Activated CD4-positive, alpha-beta T cell treated with anti-CD3 and anti-CD28 coated beads, Interleukin-2, Interleukin-4, amounts not matched to agents 100 ng/mL and 50 ng/mL, durations not matched to agents 16 hours and 8 hours (primary cell): ENCODE data around the gene HPN.

Experiments used
- DNase-seq: peaks from one replicate; pipeline ENCODE4 v3.0.0-alpha.2; 2020; ENCODE audit warnings: low spot score

The HPN gene

DNA sequence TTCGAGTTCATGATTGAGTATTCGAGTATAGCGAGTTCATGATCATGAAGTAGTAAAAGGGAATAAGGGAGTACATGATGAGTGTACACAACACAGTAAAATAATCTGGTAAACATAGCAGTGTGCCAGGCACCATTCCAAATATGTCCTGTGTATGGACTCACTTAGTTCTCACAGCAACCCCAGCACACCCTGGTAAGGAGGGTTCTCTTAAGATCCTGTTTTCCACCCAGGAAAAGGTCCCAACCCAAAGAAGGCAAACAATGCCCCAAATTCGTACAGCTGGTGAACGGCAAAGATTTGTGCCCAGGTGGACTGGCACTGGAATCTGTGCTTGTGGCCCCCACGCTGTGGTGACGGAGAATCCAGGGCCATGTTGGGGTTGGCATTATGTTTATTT, 21.4 kb downstream of the HPN start:
- no peak for DNase-seq

DNA sequence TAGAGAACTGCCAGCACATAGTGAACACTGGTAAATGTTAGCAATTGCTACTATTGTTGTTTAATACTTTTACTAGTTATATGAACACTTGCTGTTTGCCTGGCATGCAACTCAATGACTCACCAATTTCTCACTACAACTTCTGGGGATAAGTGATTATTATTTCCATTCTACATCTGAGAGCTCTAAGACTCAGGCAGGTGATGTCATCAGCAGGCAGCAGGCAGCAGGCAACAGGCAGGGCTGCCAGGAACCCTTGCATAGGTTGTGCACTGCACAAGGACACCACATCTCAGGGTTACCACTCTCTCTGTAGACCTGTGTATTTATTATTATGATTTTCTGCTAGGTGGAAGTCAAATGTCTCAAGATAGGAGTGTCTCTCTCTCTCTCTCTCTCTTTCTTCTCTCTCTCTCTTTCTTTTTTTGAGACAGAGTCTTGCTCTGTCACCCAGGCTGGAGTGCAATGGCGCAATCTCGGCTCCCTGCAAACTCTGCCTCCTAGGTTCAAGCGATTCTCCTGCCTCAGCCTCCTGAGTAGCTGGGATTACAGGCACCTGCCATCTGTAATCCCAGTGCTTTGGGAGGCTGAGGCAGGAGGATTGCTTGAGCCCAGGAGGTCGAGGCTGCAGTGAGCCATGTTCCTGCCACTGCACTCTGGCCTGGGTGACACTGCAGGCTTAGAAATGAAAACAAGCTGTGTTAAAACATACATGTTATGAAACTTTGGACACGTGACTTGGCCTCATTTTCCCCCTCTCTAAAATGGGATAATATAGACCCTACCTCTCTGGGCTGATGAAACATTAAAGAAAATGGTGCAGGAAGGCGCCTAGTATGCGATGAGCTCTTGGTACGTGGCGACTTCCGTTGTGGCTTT, 22.7 kb downstream of the HPN start:
- DNase-seq, result peak; percentile 13

DNA sequence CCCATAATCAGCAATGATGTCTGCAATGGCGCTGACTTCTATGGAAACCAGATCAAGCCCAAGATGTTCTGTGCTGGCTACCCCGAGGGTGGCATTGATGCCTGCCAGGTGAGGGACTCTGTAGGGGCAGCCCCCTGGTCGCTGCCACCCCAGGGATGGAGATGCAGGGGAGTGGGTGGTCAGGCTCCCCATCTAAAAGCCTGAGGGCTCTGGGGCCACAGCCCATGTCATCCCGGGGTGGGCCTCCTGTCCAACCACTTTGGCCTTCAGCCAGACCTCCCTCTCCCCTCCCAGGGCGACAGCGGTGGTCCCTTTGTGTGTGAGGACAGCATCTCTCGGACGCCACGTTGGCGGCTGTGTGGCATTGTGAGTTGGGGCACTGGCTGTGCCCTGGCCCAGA, 24.1 kb downstream of the HPN start:
- no peak for DNase-seq

DNA sequence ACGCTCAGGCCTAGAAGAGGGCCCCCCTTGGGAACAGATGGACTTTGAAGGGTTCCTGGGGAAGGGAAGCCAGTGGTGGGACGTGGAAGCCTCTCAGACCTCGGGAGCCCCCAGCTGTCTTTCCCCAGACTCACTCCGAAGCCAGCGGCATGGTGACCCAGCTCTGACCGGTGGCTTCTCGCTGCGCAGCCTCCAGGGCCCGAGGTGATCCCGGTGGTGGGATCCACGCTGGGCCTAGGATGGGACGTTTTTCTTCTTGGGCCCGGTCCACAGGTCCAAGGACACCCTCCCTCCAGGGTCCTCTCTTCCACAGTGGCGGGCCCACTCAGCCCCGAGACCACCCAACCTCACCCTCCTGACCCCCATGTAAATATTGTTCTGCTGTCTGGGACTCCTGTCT, 24.6 kb downstream of the HPN start:
- no peak for DNase-seq

DNA sequence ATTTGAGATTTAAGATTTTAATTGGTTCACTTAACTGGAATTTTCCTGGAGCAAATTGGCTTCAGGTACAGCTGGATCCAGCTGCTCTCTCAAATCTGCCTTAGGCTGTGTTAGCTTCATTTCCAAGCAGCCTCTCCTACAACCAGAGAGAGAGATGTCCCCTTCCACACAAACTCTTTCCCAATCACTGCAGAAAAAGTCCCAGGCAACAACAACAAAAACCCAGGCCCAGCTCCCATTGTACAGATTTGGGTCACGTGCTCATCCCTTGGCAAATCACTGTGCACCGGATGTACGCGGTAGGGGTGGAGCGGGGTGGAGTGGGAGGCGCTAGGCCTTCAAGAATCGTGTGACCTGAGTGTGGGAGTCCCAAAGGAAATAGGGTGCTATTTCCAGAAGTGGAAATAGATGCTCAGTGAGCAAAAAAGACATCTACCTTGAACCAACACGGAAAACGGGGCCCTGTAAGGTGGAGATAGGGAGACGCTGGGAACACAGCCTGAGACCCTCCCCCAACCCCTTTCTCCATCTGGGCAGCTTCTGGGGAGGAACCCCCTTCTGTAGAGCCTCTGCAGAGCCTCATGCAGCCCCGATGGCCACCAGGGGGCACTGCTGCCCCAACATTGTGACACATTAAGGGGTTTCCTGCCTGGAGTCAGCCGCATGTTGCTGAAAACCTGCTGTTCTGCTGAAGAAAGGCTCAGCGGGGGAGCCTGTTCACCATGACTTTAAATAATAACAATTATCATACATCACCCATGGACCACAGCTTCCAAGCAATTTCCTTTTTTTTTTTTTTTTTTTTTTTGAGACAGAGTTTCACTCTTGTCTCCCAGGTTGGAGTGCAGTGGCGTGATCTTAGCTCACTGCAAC, 25.4 kb downstream of the HPN start:
- peak; percentile 86 for DNase-seq

DNA sequence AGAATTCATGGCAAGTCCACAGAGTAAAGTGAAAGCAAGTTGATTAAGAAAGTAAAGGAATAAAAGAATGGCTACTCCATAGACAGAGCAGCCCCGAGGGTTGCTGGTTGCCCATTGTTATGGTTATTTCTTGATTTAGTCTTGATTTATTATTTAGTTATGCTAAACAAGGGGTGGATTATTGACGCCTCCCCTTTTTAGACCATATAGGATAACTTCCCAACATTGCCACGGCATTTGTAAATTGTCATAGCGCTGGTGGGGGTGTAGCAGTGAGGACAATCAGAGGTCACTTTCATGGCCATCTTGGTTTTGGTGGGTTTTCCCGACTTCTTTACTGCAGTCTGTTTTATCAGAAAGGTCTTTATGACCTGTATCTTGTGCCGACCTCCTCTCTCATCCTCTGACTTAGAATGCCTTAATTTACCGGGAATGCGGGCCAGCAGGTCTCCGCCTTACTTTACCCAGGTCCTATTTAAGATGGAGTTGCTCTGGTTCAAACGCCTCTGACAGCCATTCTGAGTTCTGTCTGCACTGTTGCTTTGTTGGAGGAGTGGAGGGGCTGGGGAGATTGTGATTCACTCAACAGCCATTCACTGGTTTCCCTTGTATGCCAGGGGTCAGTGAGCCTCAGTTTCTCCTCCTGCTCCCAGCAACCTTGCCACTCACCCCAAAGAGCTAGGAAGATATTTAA, 27.6 kb downstream of the HPN start:
- no peak for DNase-seq

- no peak for DNase-seq
Measured at GRCh38 chr19:35069696-35070095, 28.2 kb downstream of the HPN start.

GRCh38 chr19:35070471-35070870, 28.9 kb downstream of the HPN start:
- DNase-seq, result no peak

GRCh38 chr19:35073516-35073915, 32.0 kb downstream of the HPN start:
- DNase-seq, result no peak

- no peak for DNase-seq
Measured at GRCh38 chr19:35073941-35074340, 32.4 kb downstream of the HPN start.

DNA sequence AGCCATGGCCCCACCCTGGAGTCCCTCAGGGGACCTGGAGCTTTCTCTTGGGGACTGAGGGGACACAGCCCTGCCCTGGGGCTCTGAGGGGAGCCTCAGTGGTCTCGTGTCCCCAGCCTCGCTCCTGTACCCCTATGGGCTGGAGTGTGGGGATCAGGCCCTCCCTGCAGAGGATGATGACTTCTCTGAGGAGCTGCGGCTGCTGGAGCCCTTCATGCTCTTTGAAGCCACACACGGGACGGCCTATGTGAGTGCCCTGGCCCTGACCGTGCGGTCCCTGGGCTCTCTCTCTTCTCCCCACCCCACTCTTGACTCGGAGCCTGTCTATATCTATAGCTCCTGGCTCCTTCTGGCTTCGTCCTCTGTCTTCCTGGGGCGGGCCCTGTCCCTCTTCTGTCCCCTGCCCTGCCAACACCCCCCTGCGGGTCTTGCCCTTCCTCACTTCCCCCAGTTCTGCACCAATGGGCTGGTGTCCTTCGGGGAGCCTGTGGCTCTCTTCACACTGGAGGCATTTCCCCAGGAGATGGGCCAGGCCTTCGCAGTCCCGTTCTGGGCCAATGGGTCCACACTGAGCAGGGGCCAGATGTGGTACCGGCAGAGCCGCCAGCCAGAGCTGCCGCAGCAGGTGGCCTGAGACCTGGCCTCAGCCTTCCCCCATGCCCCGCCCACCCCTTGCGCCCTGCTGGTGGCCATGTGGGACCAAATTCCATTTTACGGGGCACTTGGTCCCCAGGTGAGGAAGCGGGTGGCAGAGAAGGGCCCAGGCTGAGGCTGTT, 33.1 kb downstream of the HPN start:
- DNase-seq, result no peak

- no peak for DNase-seq
Measured at GRCh38 chr19:35075202-35076025, 33.9 kb downstream of the HPN start.

DNA sequence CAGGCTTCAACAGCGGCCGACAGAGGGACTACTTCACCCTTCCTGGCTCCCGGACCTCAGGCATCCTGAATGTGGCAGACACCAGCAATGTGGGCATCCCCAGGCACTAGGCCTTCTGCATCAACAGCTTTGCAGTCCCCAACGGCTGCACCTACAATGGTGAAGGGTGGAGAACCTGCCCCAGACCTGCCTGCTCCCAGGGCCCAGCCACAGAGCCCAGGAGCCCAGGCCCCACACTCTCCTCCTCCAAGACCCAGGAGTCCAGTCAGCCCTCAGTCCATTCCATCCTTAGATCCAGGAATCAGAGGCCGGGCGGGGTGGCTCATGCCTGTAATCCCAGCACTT, 34.5 kb downstream of the HPN start:
- DNase-seq, result no peak

DNA sequence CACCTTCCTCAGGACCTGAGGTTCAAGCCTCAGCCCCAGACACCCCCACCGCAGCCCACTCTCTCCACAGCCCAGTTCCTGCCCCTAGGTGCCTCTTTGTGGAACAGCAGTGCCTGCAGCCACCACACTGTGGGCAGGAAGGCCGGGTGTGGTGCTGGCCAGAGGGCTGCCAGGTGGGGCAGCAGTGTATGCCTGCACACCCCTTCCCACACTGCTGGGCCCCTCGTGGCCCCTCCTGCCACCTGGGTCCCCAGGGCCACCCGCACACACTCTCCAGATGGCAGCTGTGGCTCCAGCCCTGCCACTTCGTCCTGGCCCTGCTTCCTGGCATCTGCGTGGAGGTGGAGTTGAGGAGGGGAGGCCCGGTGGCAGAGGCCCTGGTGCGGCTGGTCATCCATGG, 35.1 kb downstream of the HPN start:
- no peak for DNase-seq

DNA sequence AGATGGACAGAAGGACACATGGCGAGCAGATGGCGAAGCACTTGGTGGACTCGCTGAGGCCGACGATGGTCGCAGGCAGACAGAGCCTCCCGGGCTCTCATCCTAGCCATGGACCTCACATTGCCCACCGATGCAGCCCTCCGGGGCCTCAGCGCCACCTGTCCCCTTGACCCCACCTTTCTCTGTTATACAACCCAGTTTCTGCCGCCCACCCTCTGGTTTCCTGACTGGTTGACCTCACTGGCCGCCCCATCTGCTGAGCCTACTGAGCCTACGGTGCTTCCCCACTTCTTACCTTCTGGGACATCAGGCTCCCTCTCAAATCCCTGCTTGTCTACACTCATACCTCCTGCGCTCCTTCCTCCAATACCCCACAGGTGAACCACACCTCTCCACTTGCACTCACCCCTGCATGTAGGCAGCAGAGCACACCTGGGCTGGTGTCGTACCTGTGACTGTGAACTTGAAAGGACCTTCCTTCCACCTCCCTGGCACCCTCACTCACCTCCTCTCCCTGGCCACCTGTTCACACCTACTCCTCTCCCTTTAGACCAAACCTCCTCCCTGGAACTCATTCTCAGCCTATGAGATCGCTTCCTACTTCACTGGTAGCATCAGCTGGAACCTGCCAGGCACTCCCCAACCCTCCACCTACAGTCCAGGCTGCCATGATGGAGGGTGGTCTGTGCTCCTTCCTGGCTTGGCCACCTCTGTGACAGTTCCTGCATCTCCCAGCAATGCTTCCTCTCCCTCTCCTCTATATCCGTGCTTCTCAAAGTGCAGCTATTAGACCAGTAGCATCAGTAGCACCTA, 36.1 kb downstream of the HPN start:
- no peak for DNase-seq

GRCh38 chr19:35079826-35080225, 38.3 kb downstream of the HPN start:
- no peak for DNase-seq

DNA sequence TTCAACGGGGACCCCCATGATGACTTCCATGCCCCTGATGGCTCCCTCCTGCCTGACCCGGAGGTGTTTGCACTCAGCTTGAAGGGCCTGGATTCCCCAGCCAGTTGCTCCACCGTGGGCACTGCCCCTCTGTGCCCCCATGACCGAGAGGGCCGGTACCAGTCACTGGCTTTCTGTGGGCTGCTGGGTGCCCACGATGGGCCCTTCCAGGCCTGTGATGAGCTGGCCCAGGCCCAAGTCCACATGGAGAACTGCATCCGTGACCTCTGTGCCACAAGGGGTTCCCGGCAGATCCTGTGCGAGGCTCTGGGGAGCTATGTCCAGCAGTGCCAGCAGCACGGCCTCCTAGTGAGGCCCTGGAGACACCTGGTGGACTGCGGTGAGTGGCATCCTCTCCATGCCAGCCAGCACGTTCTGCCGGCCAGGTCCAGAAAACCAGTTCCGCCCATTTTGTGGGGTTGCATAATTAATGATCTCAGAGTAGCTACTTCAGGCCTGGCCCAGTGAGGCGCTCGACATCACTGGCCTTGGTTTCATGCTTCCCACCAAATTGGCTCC, 39.2 kb downstream of the HPN start:
- DNase-seq, result no peak

GRCh38 chr19:35081201-35081600, 39.7 kb downstream of the HPN start:
- no peak for DNase-seq

- DNase-seq, result no peak
Measured at GRCh38 chr19:35083691-35084508, 42.4 kb downstream of the HPN start.
